Natural killer cell treated with Interleukin-12 subunit alpha and Interleukin-12 subunit beta and Interleukin-15 and Interleukin-18, amount 100 ng/mL, for 72 hours (primary cell): ENCODE data around the gene COQ4. TPM values are rescaled to one million over a fixed set of nuclear protein-coding genes. Genes with fewer than 3 reads are reported as not detected.
"Not testable (repeated sequence)": the region's sequence is repeated elsewhere in the genome, so short reads cannot be mapped to it uniquely, and the experiment has no call there.

Source experiments
- ATAC-seq, 2 donors: fragments of 150-1000 bp; cut with Tn5 transposase in 1 of 2; sonication (Bioruptor Pico), chemical (Tn5 transposase) in 1 of 2; 2 replicates each; pipeline ENCODE4 v1.10.0; 2021
- DNase-seq: peaks from one replicate; pipeline ENCODE4 v3.0.0; 2022; ENCODE audit warnings: low spot score
- H3K27ac Mint-ChIP-seq, 2 donors: 1 replicate in 1 of 2; 2 replicates in 1 of 2; pipeline ENCODE4 v1.8.0; 2022; ENCODE audit warnings: mixed read lengths in 2 of 2, mild to moderate bottlenecking in 1 of 2, moderate library complexity in 1 of 2
- H3K27me3 Mint-ChIP-seq, 2 donors: 1 replicate in 1 of 2; 2 replicates in 1 of 2; pipeline ENCODE4 v1.8.0; 2022; ENCODE audit warnings: mixed read lengths in 2 of 2
- H3K36me3 Mint-ChIP-seq: one replicate; pipeline ENCODE4 v1.8.0; 2022; ENCODE audit warnings: mixed read lengths
- H3K4me1 Mint-ChIP-seq, 2 donors: 1 replicate in 1 of 2; 2 replicates in 1 of 2; pipeline ENCODE4 v1.8.0; 2022; ENCODE audit warnings: low read depth in 2 of 2, mixed read lengths in 2 of 2, mild to moderate bottlenecking in 1 of 2
- H3K4me3 Mint-ChIP-seq: one replicate; pipeline ENCODE4 v1.8.0; 2022; ENCODE audit warnings: mixed read lengths
- H3K9me3 Mint-ChIP-seq: 2 replicates; pipeline ENCODE4 v1.8.0; 2022; ENCODE audit warnings: mixed read lengths
- total RNA-seq, 2 donors: library from RNA; stranded (reverse); gene quantifications; one replicate each; pipeline ENCODE4 v1.2.3, GENCODE V29; 2022

Gene COQ4
- total RNA-seq: 10 to 100 TPM; 39.6 to 65.7 TPM

- ATAC-seq (peak; percentile 91 to 95), DNase-seq (peak; percentile 95)
- H3K27me3 Mint-ChIP-seq: no peaks in the 10 kb centered on the region
These were observed at the start of gene COQ4, which contains the start of gene TRUB2 for GRCh38 chr9:128322404-128323211. TSS of gene COQ4 (plus strand) at chr9:128322839. CDS start at chr9:128322859, 20 bp downstream. TSS of gene TRUB2 (minus strand) at chr9:128322447. CDS start at chr9:128322408, 39 bp downstream.

GRCh38 chr9:128274245-128274644, 48.4 kb upstream of the COQ4 start:
- H3K27ac Mint-ChIP-seq: peak overlapping the region; percentile 97 to 99

More at GRCh38 chr9:128322404-128323211, at the start of gene COQ4, which contains the start of gene TRUB2:
- Mint-ChIP-seq H3K27ac (peak within 1 kb of the TSS; percentile 89 to 96), H3K9me3 (no peaks in the 10 kb centered on the region), H3K4me3 (peak within 1 kb of the TSS; percentile 88), H3K36me3 (no peaks in the 10 kb centered on the region), H3K4me1 (peaks cover 10 to 24% of the 10 kb centered on the region in 2 donors)

GRCh38 chr9:128275198-128276007, 47.2 kb upstream of the COQ4 start, which contains the start of gene GOLGA2:
TSS of gene GOLGA2 (minus strand) at chr9:128276007. CDS start at chr9:128275976, 31 bp downstream.
- ATAC-seq (peak; percentile 78 to 82), DNase-seq (peak; percentile 86)
- peaks cover 34 to 35% of the 10 kb centered on the region in 2 donors for H3K4me1 Mint-ChIP-seq

More at GRCh38 chr9:128274245-128274644, 48.4 kb upstream of the COQ4 start:
- no peak for DNase-seq
- Mint-ChIP-seq H3K9me3 (no peaks in the 10 kb centered on the region), H3K36me3 (no peaks in the 10 kb centered on the region), H3K4me3 (peak overlapping the region; percentile 98), H3K4me1 (peaks cover 31 to 35% of the 10 kb centered on the region in 2 donors), H3K27me3 (no peaks in the 10 kb centered on the region)
- no peak for ATAC-seq

GRCh38 chr9:128276008-128276573, 46.5 kb upstream of the COQ4 start, which contains the start of gene SWI5:
TSS of gene SWI5 (plus strand) at chr9:128276276.
- peak; percentile 99 for DNase-seq
- Mint-ChIP-seq H3K27ac (peak within 1 kb of the TSS; percentile 97 to 99), H3K9me3 (no peaks in the 10 kb centered on the region), H3K4me1 (peaks cover 34 to 35% of the 10 kb centered on the region in 2 donors), H3K27me3 (no peaks in the 10 kb centered on the region), H3K4me3 (peak within 1 kb of the TSS; percentile 98), H3K36me3 (no peaks in the 10 kb centered on the region)
- peak; percentile 99 for ATAC-seq

More at GRCh38 chr9:128275198-128276007, 47.2 kb upstream of the COQ4 start, which contains the start of gene GOLGA2:
- Mint-ChIP-seq H3K36me3 (no peaks in the 10 kb centered on the region), H3K27ac (peak within 1 kb of the TSS; percentile 97 to 99), H3K27me3 (no peaks in the 10 kb centered on the region), H3K9me3 (no peaks in the 10 kb centered on the region), H3K4me3 (peak within 1 kb of the TSS; percentile 98)

- H3K4me1 Mint-ChIP-seq: peaks cover 31 to 35% of the 10 kb centered on the region in 2 donors
- H3K36me3 Mint-ChIP-seq: no peaks in the 10 kb centered on the region
- H3K27me3 Mint-ChIP-seq: no peaks in the 10 kb centered on the region
- peak overlapping the region; percentile 97 to 99 for H3K27ac Mint-ChIP-seq
- peak overlapping the region; percentile 98 for H3K4me3 Mint-ChIP-seq
- H3K9me3 Mint-ChIP-seq: no peaks in the 10 kb centered on the region
- ATAC-seq: no peak
- no peak for DNase-seq
These were observed 45.9 kb upstream of the COQ4 start for GRCh38 chr9:128276574-128277270.

GRCh38 chr9:128279088-128280073, 43.3 kb upstream of the COQ4 start:
- not testable (repeated sequence) for ATAC-seq, DNase-seq, H3K4me3 Mint-ChIP-seq, H3K27ac Mint-ChIP-seq, H3K9me3 Mint-ChIP-seq, H3K27me3 Mint-ChIP-seq, H3K36me3 Mint-ChIP-seq
- peaks cover 22 to 24% of the 10 kb centered on the region in 2 donors for H3K4me1 Mint-ChIP-seq

- no peak for ATAC-seq
- no peaks in the 10 kb centered on the region for H3K27me3 Mint-ChIP-seq
- H3K9me3 Mint-ChIP-seq: no peaks in the 10 kb centered on the region
- H3K27ac Mint-ChIP-seq: no peak overlapping the region
- no peak overlapping the region for H3K4me3 Mint-ChIP-seq
- DNase-seq: no peak
- H3K36me3 Mint-ChIP-seq: no peaks in the 10 kb centered on the region
- peaks cover 16 to 18% of the 10 kb centered on the region in 2 donors for H3K4me1 Mint-ChIP-seq
These were observed 42.5 kb upstream of the COQ4 start for GRCh38 chr9:128280084-128280622.

- ATAC-seq (no peak), DNase-seq (no peak)
- no peaks in the 10 kb centered on the region for H3K27me3 Mint-ChIP-seq
- no peak overlapping the region for H3K4me3 Mint-ChIP-seq
- H3K9me3 Mint-ChIP-seq: no peaks in the 10 kb centered on the region
- H3K27ac Mint-ChIP-seq: no peak overlapping the region
- H3K36me3 Mint-ChIP-seq: no peaks in the 10 kb centered on the region
- peaks cover 0 to 4% of the 10 kb centered on the region in 2 donors for H3K4me1 Mint-ChIP-seq
These were observed 40.1 kb upstream of the COQ4 start for GRCh38 chr9:128282500-128282899.

GRCh38 chr9:128285033-128285784, 37.4 kb upstream of the COQ4 start:
- no peaks in the 10 kb centered on the region for H3K27me3 Mint-ChIP-seq
- H3K9me3 Mint-ChIP-seq: no peaks in the 10 kb centered on the region
- no peak overlapping the region for H3K27ac Mint-ChIP-seq
- H3K4me1 Mint-ChIP-seq: peaks cover 0 to 5% of the 10 kb centered on the region in 2 donors
- H3K36me3 Mint-ChIP-seq: no peaks in the 10 kb centered on the region
- H3K4me3 Mint-ChIP-seq: no peak overlapping the region
- ATAC-seq: no peak
- DNase-seq: no peak

- Mint-ChIP-seq H3K27ac (no peak overlapping the region), H3K4me1 (peaks cover 0 to 4% of the 10 kb centered on the region in 2 donors)
- no peak for ATAC-seq
These were observed 36.2 kb upstream of the COQ4 start for GRCh38 chr9:128286440-128286839.

GRCh38 chr9:128288273-128289004, 34.2 kb upstream of the COQ4 start:
- no peaks in the 10 kb centered on the region for H3K36me3 Mint-ChIP-seq
- no peaks in the 10 kb centered on the region for H3K9me3 Mint-ChIP-seq
- DNase-seq (no peak), ATAC-seq (peak in 1 of 2 donors; percentile 48)
- H3K27ac Mint-ChIP-seq: no peak overlapping the region
- H3K4me1 Mint-ChIP-seq: peaks cover 0 to 4% of the 10 kb centered on the region in 2 donors
- H3K4me3 Mint-ChIP-seq: no peak overlapping the region
- no peaks in the 10 kb centered on the region for H3K27me3 Mint-ChIP-seq

More at GRCh38 chr9:128286440-128286839, 36.2 kb upstream of the COQ4 start:
- Mint-ChIP-seq H3K9me3 (no peaks in the 10 kb centered on the region), H3K27me3 (no peaks in the 10 kb centered on the region), H3K36me3 (no peaks in the 10 kb centered on the region), H3K4me3 (no peak overlapping the region)
- no peak for DNase-seq
